ENCODE results near the gene LSG1. TPM values are rescaled to one million over a fixed set of nuclear protein-coding genes. Genes with fewer than 3 reads are reported as not detected.

The LSG1 gene
- total and polyA plus RNA-seq, 9 of the 15 experiments (the other 6 are each of a cell fraction or from before 2014, with no cell fraction given): 14.9 to 73.7 (median 46.7) TPM

GRCh38 chr3:194682189-194682693 lies 10.2 kb upstream of the LSG1 start (continued):
- TF ChIP-seq ELK3 (CRISPR knock-in tag; IDR thresholded peaks at IDR 0.05) (no peak), ZNF785 (CRISPR knock-in tag; IDR thresholded peaks at IDR 0.05) (no peak)

- intact Hi-C loops (cut with micrococcal nuclease) (loop anchor here (10.0 kb wide), 1 partner anchor 274 kb away; no protein-coding TSS in a partner anchor), in situ Hi-C loops (cut with MboI) (loop anchor here (5.0 to 10.0 kb wide), 3 partner anchors 424 to 844 kb away; no protein-coding TSS in a partner anchor)
- H3K9ac ChIP-seq (ENCODE audit: insufficient read depth in 1 of 2, low read depth in 2 of 2, low read length in 2 of 2): no peak overlapping the region
- H2AFZ ChIP-seq (ENCODE audit: low read depth, low read length): peak overlapping the region; percentile 79
- ChIA-PET POLR2A (interaction anchor here (1.2 kb wide), 1 partner anchor 121 kb away, joined by 3 read pairs; no protein-coding TSS in a partner anchor), CTCF (ENCODE audit: low intra/inter-chr PET ratio) (no interaction called here)
- FAIRE-seq (no peak), DNase-seq (ENCODE audit: extremely low read depth in 1 of 4, low spot score in 3 of 4) (no peak), ATAC-seq (no peak)
- no peak overlapping the region for H3K4me2 ChIP-seq (ENCODE audit: insufficient read depth, low read length)
- H3K79me2 ChIP-seq (ENCODE audit: control insufficient read depth, insufficient read depth, low read length): no peaks in the 10 kb centered on the region
- no peaks in the 10 kb centered on the region for H3K9me3 ChIP-seq (replicated peaks; ENCODE audit: control insufficient read depth, insufficient read depth, low read depth, low read length)
- H4K20me1 ChIP-seq (replicated peaks; ENCODE audit: control insufficient read depth, insufficient read depth, low read length): no peaks in the 10 kb centered on the region
- peaks cover 0 to 15% of the 10 kb centered on the region in 2 experiments; a peak in 3 of 5 replicates for H3K27me3 ChIP-seq (ENCODE audit: control insufficient read depth in 2 of 2, insufficient read depth in 2 of 2, low read length in 2 of 2)
- no peak overlapping the region for H3K4me3 ChIP-seq
- no peaks in the 10 kb centered on the region for H3K36me3 ChIP-seq (ENCODE audit: control insufficient read depth, insufficient read depth, low read length)
- no peak overlapping the region for H3K27ac ChIP-seq (ENCODE audit: extremely low read depth, low read depth, low read length)
- BruUV-seq (replicated peaks): no TSS peak
- 45% methylated on average over 11 of the region's 11 CpGs for WGBS (ENCODE audit: insufficient coverage, low coverage, missing lambda C conversion rate)
- no peaks in the 10 kb centered on the region for H3K9me1 ChIP-seq (ENCODE audit: control insufficient read depth, insufficient read depth, low read length)
- H3K4me1 ChIP-seq (replicated peaks in 1 of 2; ENCODE audit: control insufficient read depth in 2 of 2, insufficient read depth in 2 of 2, low read length in 2 of 2): peaks cover 11 to 15% of the 10 kb centered on the region in 2 experiments
- TF ChIP-seq GABPB2 (CRISPR knock-in tag; conservative IDR thresholded peaks at IDR 0.05) (no peak), PRDM10 (IDR thresholded peaks at IDR 0.05; ENCODE audit: partially characterized antibody) (peak; percentile 60), EHMT2 (IDR thresholded peaks at IDR 0.05) (0 out of 2 replicates have a peak, but pooled peaks have one; percentile 16), HEY1 (CRISPR knock-in tag; IDR thresholded peaks at IDR 0.05; ENCODE audit: borderline replicate concordance) (no peak), C11orf30 (IDR thresholded peaks at IDR 0.05; ENCODE audit: low read depth) (no peak), NR0B1 (IDR thresholded peaks at IDR 0.05; ENCODE audit: partially characterized antibody) (no peak), ZNF740 (CRISPR knock-in tag; IDR thresholded peaks at IDR 0.05) (no peak), ZNF740 (tag; IDR thresholded peaks at IDR 0.05) (no peak), ZNF766 (CRISPR knock-in tag; conservative IDR thresholded peaks at IDR 0.05) (no peak), ELF4 (CRISPR knock-in tag; IDR thresholded peaks at IDR 0.05) (no peak)
Measured at GRCh38 chr3:194680888-194681615, 9.1 kb upstream of the LSG1 start.

Data from K562 (cell line).